PC-9 (cell line): ENCODE data around the gene RASEF.

ENCODE experiments used
- EZH2 ChIP-seq: fragments of 200-600 bp; sonication (generic); IDR thresholded peaks from 2 replicates; pipeline ENCODE4 v1.8.0; 2017; ENCODE audit warnings: antibody characterized with exemption, low read depth
- TF ChIP-seq, protein P1 (sequence below): fragments of 200-600 bp; sonication (generic); conservative IDR thresholded peaks from 2 replicates; pipeline ENCODE4 v1.6.1; 2017; ENCODE audit warnings: mixed run types, antibody characterized with exemption, mild to moderate bottlenecking, moderate library complexity

DNA sequence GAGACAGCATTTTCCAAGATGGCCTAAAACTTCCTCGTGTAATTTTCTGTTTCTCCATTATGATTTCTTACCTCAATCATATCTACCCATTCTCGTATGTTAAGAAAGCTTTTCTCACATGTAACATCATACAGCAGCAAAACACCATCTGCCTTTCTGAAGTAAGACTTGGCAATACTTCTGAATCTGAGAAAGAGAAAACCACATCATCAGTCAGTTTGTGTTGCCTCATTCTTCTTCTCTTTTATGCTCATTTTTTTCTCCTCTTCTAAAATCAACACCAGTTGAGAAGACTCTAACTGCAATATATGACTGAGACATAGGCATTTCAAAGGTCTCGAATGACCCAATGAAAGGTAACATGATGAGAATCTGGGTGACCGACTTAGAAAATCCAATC is 66.0 kb downstream of the RASEF start:
- TF ChIP-seq, protein P1, sequence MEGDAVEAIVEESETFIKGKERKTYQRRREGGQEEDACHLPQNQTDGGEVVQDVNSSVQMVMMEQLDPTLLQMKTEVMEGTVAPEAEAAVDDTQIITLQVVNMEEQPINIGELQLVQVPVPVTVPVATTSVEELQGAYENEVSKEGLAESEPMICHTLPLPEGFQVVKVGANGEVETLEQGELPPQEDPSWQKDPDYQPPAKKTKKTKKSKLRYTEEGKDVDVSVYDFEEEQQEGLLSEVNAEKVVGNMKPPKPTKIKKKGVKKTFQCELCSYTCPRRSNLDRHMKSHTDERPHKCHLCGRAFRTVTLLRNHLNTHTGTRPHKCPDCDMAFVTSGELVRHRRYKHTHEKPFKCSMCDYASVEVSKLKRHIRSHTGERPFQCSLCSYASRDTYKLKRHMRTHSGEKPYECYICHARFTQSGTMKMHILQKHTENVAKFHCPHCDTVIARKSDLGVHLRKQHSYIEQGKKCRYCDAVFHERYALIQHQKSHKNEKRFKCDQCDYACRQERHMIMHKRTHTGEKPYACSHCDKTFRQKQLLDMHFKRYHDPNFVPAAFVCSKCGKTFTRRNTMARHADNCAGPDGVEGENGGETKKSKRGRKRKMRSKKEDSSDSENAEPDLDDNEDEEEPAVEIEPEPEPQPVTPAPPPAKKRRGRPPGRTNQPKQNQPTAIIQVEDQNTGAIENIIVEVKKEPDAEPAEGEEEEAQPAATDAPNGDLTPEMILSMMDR = no peak
- no peak for TF ChIP-seq EZH2
